DOHH2 (cell line): ENCODE measurements around the gene RBPJ.

Experiments
- H3F3A ChIP-seq: fragments of 200-600 bp; sonication (generic), shearing (Covaris generic); 2 replicates; pipeline ENCODE4 v1.6.0; 2016; ENCODE audit warnings: antibody characterized with exemption, mild to moderate bottlenecking; ENCODE audit not compliant: control insufficient read depth, insufficient read depth
- H3K27ac ChIP-seq: fragments of 200-600 bp; sonication (generic); 2 replicates; pipeline ENCODE4 v1.5.1; 2014; ENCODE audit warnings: low read depth, mild to moderate bottlenecking, low read length, moderate library complexity
- H3K27me3 ChIP-seq: fragments of 200-600 bp; sonication (generic); 2 replicates; pipeline ENCODE4 v1.6.1; 2014; ENCODE audit warnings: mild to moderate bottlenecking, low read length, mixed read lengths; ENCODE audit not compliant: control insufficient read depth
- H3K36me3 ChIP-seq: fragments of 200-600 bp; sonication (generic); 2 replicates; pipeline ENCODE4 v1.6.1; 2014; ENCODE audit warnings: mild to moderate bottlenecking, low read length, moderate library complexity, mixed read lengths; ENCODE audit not compliant: control insufficient read depth
- H3K4me1 ChIP-seq: fragments of 200-600 bp; sonication (generic); 2 replicates; pipeline ENCODE4 v1.6.1; 2014; ENCODE audit warnings: mild to moderate bottlenecking, low read length, mixed read lengths; ENCODE audit not compliant: control insufficient read depth
- H3K4me2 ChIP-seq: fragments of 200-600 bp; sonication (generic); 2 replicates; pipeline ENCODE4 v1.6.0; 2014; ENCODE audit warnings: mild to moderate bottlenecking, low read length, moderate library complexity
- H3K4me3 ChIP-seq: fragments of 200-600 bp; sonication (generic); 2 replicates; pipeline ENCODE4 v1.5.1; 2014; ENCODE audit warnings: mild to moderate bottlenecking, low read length, mixed read lengths
- H3K79me2 ChIP-seq: fragments of 200-600 bp; sonication (generic); 2 replicates; pipeline ENCODE4 v1.6.1; 2014; ENCODE audit warnings: mild to moderate bottlenecking, low read length, mixed read lengths; ENCODE audit not compliant: control insufficient read depth
- H3K9me2 ChIP-seq: fragments of 200-600 bp; sonication (generic); replicated peaks from 2 replicates; pipeline ENCODE4 v1.6.1; 2014; ENCODE audit warnings: mild to moderate bottlenecking, low read length, mixed read lengths; ENCODE audit not compliant: control insufficient read depth
- H3K9me3 ChIP-seq: fragments of 200-600 bp; sonication (generic); 2 replicates; pipeline ENCODE4 v1.6.1; 2014; ENCODE audit warnings: antibody characterized with exemption, low read length, mixed read lengths; ENCODE audit not compliant: control insufficient read depth, insufficient read depth
- H4K20me1 ChIP-seq: fragments of 200-600 bp; sonication (generic); 2 replicates; pipeline ENCODE4 v1.6.0; 2014; ENCODE audit warnings: low read depth, mild to moderate bottlenecking, antibody characterized with exemption, low read length, moderate library complexity; ENCODE audit not compliant: control insufficient read depth, insufficient read depth
- EZH2phosphoT487 ChIP-seq: fragments of 200-600 bp; sonication (generic); IDR thresholded peaks from 2 replicates; pipeline ENCODE4 v1.6.1; 2017; ENCODE audit warnings: borderline replicate concordance, mild to moderate bottlenecking, antibody characterized with exemption, low read length, moderate library complexity, mixed read lengths
- TF ChIP-seq, protein P1 (sequence below): fragments of 200-600 bp; sonication (generic); IDR thresholded peaks from one replicate; pipeline ENCODE4 v1.5.1; 2014; ENCODE audit warnings: antibody characterized with exemption, mild to moderate bottlenecking, low read depth, low read length; ENCODE audit not compliant: poor library complexity, severe bottlenecking

RBPJ gene

DNA sequence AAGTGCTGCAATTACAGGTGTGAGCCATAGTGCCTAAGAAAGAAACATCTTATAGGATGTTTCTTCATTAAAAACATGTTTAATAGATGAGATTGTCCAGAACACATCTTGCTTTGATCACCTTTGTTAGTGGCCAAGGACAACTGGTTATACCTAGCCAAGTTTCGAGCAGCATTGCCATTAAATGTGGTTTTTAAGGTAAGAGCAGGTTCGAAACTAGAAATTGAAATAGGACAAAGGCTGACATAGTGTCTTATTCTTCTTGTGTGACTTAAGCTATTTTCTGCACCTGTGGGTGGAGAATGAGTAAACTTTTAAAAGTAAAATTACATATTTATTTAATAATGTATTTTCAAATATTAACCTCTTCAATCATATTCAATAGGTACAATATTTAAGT, 59.0 kb downstream of the RBPJ start:
- Histone ChIP-seq H4K20me1 (peaks cover 41% of the 10 kb centered on the region; the same call in 1 of the 2 replicates), H3K9me3 (no peaks in the 10 kb centered on the region), H3K9me2 (no peaks in the 10 kb centered on the region), H3K4me1 (peaks cover 63% of the 10 kb centered on the region), H3K36me3 (peaks cover 6% of the 10 kb centered on the region; the same call in 1 of the 2 replicates), H3F3A (peaks cover 4% of the 10 kb centered on the region; the same call in 1 of the 2 replicates), H3K4me2 (no peak overlapping the region), H3K27me3 (no peaks in the 10 kb centered on the region), H3K4me3 (no peak overlapping the region), H3K27ac (no peak overlapping the region), H3K79me2 (peaks cover 95% of the 10 kb centered on the region)
- TF ChIP-seq EZH2phosphoT487 = no peak
- TF ChIP-seq, protein P1, sequence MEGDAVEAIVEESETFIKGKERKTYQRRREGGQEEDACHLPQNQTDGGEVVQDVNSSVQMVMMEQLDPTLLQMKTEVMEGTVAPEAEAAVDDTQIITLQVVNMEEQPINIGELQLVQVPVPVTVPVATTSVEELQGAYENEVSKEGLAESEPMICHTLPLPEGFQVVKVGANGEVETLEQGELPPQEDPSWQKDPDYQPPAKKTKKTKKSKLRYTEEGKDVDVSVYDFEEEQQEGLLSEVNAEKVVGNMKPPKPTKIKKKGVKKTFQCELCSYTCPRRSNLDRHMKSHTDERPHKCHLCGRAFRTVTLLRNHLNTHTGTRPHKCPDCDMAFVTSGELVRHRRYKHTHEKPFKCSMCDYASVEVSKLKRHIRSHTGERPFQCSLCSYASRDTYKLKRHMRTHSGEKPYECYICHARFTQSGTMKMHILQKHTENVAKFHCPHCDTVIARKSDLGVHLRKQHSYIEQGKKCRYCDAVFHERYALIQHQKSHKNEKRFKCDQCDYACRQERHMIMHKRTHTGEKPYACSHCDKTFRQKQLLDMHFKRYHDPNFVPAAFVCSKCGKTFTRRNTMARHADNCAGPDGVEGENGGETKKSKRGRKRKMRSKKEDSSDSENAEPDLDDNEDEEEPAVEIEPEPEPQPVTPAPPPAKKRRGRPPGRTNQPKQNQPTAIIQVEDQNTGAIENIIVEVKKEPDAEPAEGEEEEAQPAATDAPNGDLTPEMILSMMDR = no peak

DNA sequence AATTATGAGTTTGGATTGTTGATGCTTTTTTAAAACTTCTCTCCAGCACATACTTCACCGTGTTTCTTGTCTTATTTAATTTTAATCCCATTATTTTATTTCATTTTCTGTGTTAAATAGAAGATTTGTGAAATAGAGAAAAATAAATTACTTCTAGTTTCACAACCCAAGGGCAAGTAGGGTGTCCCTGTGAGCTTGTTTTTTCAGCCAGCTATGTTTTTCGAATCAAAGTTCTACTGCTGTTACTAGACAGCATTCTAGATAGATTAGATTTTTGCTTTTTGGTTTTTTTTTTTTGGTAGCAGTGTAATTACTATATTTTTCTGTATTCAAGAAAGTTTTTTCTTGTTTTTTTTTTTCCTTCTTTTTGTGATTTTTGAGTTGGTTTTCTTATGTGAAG, 59.9 kb downstream of the RBPJ start:
- Histone ChIP-seq H3K27me3 (no peaks in the 10 kb centered on the region), H3K36me3 (peaks cover 6% of the 10 kb centered on the region; the same call in 1 of the 2 replicates), H3F3A (peaks cover 4% of the 10 kb centered on the region; the same call in 1 of the 2 replicates), H3K27ac (no peak overlapping the region), H3K79me2 (peaks cover 90% of the 10 kb centered on the region), H4K20me1 (peaks cover 35% of the 10 kb centered on the region; the same call in 1 of the 2 replicates), H3K9me2 (no peaks in the 10 kb centered on the region), H3K4me3 (no peak overlapping the region), H3K4me2 (peak overlapping the region; percentile 40), H3K9me3 (no peaks in the 10 kb centered on the region), H3K4me1 (peaks cover 63% of the 10 kb centered on the region)
- no peak for TF ChIP-seq EZH2phosphoT487
- TF ChIP-seq, protein P1 = no peak

DNA sequence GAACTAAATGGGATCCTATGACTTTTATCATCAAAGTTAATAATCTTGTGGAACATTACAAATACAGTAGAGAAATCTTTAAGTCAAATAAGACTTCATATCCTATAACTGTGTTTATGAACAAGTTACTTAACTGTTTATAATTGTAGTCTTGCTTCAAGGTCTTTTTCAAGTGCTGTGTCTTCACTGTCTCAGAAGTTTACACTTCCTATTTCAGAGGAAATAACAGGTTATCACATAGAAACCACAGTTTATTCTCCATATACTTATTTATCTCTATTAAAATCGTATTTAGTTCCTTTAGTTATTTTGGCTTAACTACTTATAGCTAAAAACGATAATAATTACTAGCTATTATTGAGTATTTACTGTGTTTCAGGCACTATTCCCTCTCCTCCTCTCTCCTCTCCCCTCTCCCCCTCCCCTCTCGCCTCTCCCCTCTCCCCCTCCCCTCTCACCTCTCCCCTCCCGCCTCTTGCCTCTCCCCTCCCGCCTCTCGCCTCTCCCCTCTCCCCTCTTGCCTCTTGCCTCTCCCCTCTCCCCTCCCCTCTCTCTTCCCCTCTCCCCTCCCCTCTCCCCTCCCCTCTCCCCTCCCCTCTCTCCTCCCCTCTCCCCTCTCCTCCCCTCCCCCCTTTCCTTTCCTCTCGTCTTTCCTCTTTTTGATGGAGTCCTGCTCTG, 63.7 kb downstream of the RBPJ start:
- Histone ChIP-seq H3K4me3 (no peak overlapping the region), H3K79me2 (peaks cover 55% of the 10 kb centered on the region), H3K9me2 (no peaks in the 10 kb centered on the region), H3K36me3 (peaks cover 21% of the 10 kb centered on the region), H3K27me3 (no peaks in the 10 kb centered on the region), H3K4me2 (0 out of 2 replicates have a peak overlapping the region, but pooled peaks have one; percentile 6), H3K4me1 (peaks cover 28% of the 10 kb centered on the region), H3K9me3 (no peaks in the 10 kb centered on the region), H3K27ac (no peak overlapping the region), H3F3A (peaks cover 4% of the 10 kb centered on the region; the same call in 1 of the 2 replicates), H4K20me1 (peaks cover 11% of the 10 kb centered on the region; the same call in 1 of the 2 replicates)
- TF ChIP-seq EZH2phosphoT487 = no peak
- TF ChIP-seq, protein P1 = no peak
